Measurements from ENCODE around the gene SOCS2.
"Not testable (repeated sequence)": the region's sequence is repeated elsewhere in the genome, so short reads cannot be mapped to it uniquely, and the experiment has no call there.

Gene SOCS2, protein sequence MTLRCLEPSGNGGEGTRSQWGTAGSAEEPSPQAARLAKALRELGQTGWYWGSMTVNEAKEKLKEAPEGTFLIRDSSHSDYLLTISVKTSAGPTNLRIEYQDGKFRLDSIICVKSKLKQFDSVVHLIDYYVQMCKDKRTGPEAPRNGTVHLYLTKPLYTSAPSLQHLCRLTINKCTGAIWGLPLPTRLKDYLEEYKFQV

GRCh38 chr12:93571925-93572711 lies at the start of gene SOCS2:
Gene SOCS2 (plus strand): TSS chr12:93572675. CDS start chr12:93572898, 223 bp downstream.
- no peak for DNase-seq (ENCODE audit: low read depth)

DNA sequence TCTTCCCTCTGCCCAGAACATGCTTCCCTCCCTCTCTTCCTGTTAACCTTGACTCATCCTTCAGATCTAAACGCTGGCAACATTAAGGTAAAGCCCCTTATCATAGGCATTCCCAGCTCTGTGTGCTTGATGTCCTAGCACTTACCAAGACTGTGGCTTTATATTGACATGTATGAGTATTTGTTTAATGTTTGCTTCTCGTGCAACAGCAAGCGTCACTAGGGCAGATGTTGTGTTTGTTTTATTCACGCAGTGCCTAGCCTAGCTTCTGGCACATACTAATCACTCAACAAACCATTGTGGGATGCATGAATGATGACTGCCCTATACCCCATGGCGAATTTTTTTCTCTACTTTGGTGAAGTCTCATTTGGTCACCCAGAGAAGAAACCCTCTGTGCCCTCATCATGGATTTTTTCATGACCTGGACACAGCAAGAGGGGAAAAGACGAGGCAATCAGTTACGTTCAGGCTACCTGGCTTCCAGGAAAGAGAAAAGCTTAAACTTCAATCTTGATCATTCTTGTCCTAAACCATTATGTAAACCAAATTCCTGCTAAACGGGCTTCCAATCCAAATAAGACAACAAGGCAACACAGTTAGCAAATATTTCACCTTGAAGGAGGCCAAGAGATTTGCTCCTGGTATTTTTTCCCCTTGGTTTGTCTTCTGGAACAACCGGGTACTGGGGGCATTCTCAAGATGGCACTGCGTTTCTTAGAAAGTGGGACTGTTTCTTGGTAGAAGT lies 47.9 kb upstream of the SOCS2 start:
- no peak for DNase-seq (ENCODE audit: low read depth)

DNA sequence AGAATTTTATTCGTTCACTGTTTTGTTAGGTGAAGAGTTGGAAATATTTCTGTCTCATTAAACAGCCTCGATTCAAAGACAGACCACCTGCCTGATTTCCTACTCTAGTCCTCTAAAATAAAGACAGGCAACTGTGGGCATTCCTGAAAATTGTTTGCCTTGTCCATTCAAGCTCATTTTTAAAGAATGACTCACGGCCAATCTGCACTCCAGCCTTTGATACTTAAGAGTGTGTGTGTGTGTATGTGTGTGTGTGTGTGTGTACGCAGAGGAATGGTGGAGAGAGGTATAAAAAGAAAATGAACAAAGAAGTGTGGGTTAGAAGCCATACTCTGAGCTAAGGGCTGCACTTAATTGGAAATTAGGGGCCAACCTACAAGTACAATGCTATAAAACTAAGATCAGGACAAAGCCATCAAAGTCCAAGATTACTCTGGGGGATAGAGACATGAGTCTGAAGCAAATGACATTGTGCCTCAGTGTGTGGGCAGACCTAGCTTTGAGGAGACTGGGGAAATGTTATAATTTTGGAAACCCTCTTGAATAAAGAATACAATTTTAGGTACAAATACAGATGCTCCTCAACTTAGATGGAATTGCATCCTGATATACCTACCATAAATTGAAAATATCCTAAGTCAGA lies 45.6 kb upstream of the SOCS2 start:
- DNase-seq (ENCODE audit: low read depth) = peak; percentile 65

DNA sequence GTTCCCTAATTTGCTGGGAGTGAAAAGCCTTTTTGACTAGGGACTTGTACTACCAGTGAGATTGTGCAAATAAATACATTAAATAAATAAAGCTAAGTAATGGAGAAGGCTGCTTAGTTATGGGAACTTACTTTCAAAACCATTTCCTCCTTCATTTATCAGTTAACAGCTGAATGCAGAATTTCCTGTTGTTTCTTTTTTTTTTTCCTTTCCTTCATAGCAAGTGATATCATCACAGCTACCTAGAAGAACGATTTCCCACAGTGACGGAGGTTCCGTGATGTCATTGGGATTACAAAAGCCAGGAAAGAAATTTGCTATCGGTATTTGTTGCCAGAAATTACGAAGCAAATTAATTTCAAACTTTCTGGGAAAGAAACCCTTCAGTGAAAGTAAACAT lies 42.1 kb upstream of the SOCS2 start:
- DNase-seq (ENCODE audit: low read depth) = no peak

DNA sequence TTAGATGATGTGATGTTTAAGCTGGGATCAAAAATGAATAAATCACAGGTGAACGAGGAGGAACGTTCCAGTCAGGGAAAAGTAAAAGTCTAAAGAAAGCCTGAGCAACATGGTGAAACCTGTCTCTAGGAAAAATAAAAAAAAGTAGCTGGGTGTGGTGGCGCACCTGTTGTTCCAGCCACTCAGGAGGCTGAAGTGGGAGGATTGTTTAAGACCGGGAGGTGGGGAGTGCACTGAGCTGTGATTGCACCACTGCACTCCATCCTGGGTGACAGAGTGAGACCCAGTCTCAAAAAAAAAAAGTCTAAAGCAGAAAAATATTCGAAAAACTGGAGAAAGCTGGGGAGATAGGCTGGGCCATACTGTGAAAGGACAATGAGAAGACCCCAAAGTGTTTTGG lies 39.2 kb upstream of the SOCS2 start:
- DNase-seq (ENCODE audit: low read depth) = no peak

DNA sequence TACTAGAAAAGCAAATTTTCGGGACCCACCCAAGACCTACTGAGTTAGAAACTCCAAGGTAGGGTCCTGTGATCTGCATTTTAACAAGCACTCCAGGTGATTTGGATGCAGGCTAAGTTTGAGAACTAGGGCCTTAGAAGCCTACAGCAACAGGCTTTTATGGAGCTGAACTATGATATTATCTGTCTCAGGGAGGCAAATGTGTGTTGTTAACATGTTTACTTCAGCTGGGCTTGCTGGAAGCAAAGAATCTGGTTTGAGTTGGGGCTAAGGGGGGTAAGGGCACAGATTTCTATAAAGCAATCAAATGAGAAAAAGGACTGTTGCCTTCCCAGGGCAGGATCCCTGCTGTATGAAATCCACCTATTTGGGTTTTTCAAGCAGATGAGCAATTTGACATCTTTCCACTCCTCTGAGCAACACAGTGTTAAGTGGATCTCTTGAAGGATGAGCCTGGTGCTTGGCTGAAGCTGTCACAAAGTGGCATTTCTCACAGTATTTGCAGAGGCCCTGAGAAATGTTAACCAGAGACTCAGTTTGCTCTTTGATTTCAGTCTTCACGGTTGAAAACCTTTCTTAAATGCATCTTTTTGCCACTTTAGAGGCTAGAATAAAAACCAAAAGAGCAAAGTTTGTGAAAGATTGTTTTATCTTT lies 36.2 kb upstream of the SOCS2 start:
- DNase-seq (ENCODE audit: low read depth) = no peak

DNA sequence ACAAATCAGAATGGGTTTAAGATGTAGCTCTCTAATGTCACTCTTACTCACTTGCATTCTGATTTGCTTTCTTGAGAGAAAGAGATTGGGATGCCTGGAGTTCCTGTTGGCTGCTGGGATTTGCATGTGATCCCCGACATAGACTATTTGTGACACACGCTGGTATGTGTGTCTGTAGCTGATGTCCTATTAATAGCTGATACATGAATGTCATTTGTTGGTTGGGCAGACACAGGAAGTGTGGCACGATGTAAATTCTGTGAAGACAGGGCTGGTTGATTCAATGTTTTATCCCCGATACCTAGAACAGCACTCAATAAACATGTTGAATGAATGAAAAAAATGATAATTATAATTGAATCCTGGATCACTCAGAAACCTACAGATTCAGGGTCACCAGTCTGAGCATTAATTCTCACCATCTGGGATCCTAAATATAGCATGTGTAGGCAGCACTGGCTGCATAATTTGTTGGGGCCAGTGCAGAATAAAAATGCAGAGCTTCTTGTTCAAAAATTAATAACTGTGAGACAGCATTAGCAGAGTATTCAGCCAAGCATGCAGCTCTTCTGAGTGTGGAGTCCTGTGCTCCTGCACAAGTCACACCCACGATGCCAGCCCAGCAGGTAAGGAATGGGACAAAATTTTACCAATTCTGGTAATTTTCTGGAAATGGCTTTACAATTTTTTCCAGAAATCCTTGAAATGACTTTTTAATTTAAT lies 35.5 kb upstream of the SOCS2 start:
- DNase-seq (ENCODE audit: low read depth) = no peak

DNA sequence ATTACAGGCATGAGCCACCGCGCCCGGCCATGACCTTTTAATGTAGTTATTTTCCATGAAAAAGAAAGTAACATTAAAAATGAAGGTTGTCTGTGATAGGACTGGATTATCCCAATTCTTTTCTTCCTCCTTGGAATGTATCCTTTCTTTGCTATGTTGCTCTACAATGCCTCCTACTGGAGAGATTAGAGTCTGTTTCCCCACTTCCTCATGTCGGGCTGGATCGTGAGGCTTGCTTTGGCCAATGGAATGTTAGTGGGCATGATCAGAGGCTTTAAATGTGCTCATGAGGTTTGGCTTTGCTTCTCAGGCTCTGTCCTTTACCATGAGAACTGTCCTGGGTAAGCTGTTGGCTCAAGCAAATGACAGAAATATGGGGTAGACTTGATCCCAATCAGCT lies 34.7 kb upstream of the SOCS2 start:
- no peak for DNase-seq (ENCODE audit: low read depth)

DNA sequence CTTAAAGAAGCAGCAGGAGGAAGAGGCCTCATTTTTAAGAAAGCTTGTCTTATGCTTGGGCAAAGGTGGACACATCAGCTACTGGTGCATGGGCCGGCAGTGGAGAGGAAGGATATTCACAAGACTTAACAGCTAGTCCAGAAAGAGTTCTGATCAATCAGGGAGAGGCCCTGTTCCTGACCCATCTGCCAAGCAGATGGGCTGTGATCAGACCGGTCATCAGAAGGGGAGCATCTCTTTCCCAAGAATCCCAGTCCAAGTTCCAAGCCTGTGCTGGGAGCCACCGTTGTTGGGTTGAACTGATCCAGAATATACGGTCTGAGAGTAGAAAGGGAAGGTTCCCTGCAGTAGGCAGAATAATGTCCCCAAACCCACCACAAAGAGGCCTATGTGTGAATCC lies 32.7 kb upstream of the SOCS2 start:
- no peak for DNase-seq (ENCODE audit: low read depth)

GRCh38 chr12:93540466-93540865 lies 32.0 kb upstream of the SOCS2 start:
- no peak for DNase-seq (ENCODE audit: low read depth)

GRCh38 chr12:93541578-93542225 lies 30.8 kb upstream of the SOCS2 start:
- no peak for DNase-seq (ENCODE audit: low read depth)

- DNase-seq (ENCODE audit: low read depth) = no peak
Measured at GRCh38 chr12:93547778-93548177, 24.7 kb upstream of the SOCS2 start.

DNA sequence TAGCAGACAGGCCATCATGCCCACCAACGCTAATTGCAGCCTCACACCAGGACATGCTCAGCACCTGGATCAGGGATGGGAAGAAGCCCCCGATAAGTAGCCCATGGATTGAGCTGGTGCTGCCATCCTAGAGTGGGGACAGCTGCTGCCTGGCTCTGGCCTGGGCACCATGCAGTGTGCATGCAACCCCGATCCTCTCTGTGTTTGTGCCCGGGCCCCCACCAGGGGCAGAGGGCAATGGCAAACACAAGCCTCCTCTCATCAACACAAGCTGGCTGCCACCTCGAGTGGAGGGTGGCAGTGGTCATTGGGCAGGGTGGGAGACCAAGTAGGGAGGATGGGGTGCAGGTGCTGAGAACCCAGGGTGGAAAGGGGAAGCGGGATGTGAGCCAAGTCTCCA lies 23.3 kb upstream of the SOCS2 start:
- no peak for DNase-seq (ENCODE audit: low read depth)

DNA sequence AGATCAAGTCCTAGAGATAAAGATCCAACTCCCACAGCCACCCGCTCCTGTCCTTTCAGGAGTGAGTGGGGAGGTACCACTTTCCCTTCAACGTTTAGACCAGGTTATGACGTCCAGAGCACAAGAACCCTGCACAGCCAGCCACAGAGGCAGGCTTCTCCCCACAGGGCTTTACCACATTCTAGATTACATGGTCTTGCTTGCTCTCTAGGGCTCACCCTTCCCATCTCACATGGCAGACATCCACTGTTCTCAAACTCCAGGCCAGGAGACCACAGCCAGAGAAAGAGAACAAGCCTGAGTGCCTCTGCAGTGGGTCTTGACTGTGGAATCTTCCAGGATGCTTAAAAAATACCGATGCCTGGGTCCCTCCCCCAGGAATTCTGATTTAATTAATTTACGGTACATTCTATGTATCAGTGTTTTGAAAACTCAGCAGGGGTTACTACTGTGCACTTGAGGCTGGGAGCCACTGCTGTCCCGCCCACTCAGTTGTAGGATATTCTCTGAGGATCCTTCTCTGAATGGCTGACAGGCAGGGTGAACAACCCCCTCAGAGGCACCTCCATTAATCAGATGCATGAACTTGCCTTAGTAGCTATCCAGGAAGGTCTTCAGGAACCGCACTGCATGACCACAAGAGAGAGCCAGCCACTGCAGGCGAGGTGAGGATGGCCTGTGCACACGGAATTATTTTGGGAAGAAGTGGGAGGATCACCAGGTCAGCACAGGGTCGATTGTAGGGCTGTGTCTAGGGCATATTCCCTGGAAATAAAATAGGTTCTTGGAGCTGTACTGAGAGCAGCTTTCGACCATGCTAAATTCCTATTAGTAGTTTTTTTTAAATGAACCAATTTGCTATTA lies 21.5 kb upstream of the SOCS2 start:
- no peak for DNase-seq (ENCODE audit: low read depth)

GRCh38 chr12:93552427-93552826 lies 20.0 kb upstream of the SOCS2 start:
- no peak for DNase-seq (ENCODE audit: low read depth)

GRCh38 chr12:93557879-93558278 lies 14.6 kb upstream of the SOCS2 start:
- not testable (repeated sequence) for DNase-seq (ENCODE audit: low read depth)

GRCh38 chr12:93558685-93559084 lies 13.8 kb upstream of the SOCS2 start:
- not testable (repeated sequence) for DNase-seq (ENCODE audit: low read depth)

- no peak for DNase-seq (ENCODE audit: low read depth)
Measured at GRCh38 chr12:93563807-93564538, 8.5 kb upstream of the SOCS2 start.

DNA sequence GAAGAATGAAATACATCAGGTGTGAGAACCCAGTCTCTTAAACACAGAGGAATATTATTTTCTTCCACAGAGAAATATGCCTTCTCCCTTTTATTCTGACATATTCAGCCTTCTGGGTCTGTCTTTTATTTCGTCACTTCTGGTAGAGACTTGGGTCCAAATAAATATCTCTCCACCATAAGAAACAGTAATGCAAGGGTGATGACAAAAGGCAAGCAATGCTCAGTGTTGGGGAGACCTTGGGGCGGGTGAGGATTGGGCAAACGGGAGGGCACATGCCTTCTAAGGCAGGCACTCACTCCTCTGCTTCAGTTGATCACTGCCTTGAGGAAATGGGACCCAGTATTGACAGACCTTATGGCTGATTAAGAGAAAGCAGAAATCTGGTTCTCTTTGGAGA lies 6.7 kb upstream of the SOCS2 start:
- DNase-seq (ENCODE audit: low read depth) = no peak

Measured in GM04504 (cell line).